ENCODE measurements around the gene UBA7. TPM values are rescaled to one million over a fixed set of nuclear protein-coding genes. Genes with fewer than 3 reads are reported as not detected.

UBA7 gene
- total and polyA plus RNA-seq, 2 of the 13 experiments (the other 11 are each of a cell fraction or from before 2014, with no cell fraction given) = 9.5 to 16.5 TPM

- TF ChIP-seq ZBTB40 (IDR thresholded peaks at IDR 0.05) (no peak), ZBTB40 (CRISPR knock-in tag; IDR thresholded peaks at IDR 0.05) (no peak), RERE (CRISPR knock-in tag; IDR thresholded peaks at IDR 0.05; ENCODE audit: low read depth) (no peak), NR2F1 (CRISPR knock-in tag; IDR thresholded peaks at IDR 0.05) (no peak), NRL (CRISPR knock-in tag; IDR thresholded peaks at IDR 0.05; ENCODE audit: borderline replicate concordance) (no peak; the same call in none of the 2 replicates), KAT7 (CRISPR knock-in tag; IDR thresholded peaks at IDR 0.05; ENCODE audit: borderline replicate concordance) (peak; percentile 93), FOXP4 (CRISPR knock-in tag; IDR thresholded peaks at IDR 0.05) (no peak), ZBTB7A (CRISPR knock-in tag; IDR thresholded peaks at IDR 0.05) (peak; percentile 72), NKX3-1 (CRISPR knock-in tag; IDR thresholded peaks at IDR 0.05) (no peak)
Measured at GRCh38 chr3:49786357-49787181, 27.2 kb downstream of the UBA7 start, which contains the start of gene IP6K1 (continued).

Data from HepG2 (cell line).